ENCODE measurements around the gene ADGRG2. TPM values are rescaled to one million over a fixed set of nuclear protein-coding genes. Genes with fewer than 3 reads are reported as not detected.

The ADGRG2 gene
- total RNA-seq, 1 experiment from 2014 or later, result not detected

- H3K27me3 ChIP-seq (ENCODE audit: insufficient read depth, low read length), result no peaks in the 10 kb centered on the region
- H3K36me3 ChIP-seq (ENCODE audit: control insufficient read depth in 1 of 2, insufficient read depth in 2 of 2, low read length in 2 of 2), result no peaks in the 10 kb centered on the region
- ATAC-seq (no peak), DNase-seq (ENCODE audit: low read depth, low spot score) (no peak)
- H3K79me2 ChIP-seq (ENCODE audit: insufficient read depth, low read length), result no peaks in the 10 kb centered on the region
- no peak overlapping the region for H3K4me2 ChIP-seq (ENCODE audit: low read length)
- CTCF ChIA-PET, result no interaction called here
- BruUV-seq (replicated peaks), result no TSS peak
- no peak overlapping the region for H2AFZ ChIP-seq (ENCODE audit: low read depth, low read length, poor library complexity, severe bottlenecking)
- no peak overlapping the region for H3K4me3 ChIP-seq (replicated peaks in 1 of 2; ENCODE audit: low read depth in 1 of 2, low read length in 2 of 2)
- POLR2A ChIA-PET, result no interaction called here
- H4K20me1 ChIP-seq (ENCODE audit: insufficient read depth), result no peaks in the 10 kb centered on the region
- H3K9ac ChIP-seq (ENCODE audit: low read length), result no peak overlapping the region
- H3K4me1 ChIP-seq (ENCODE audit: control insufficient read depth in 1 of 2, insufficient read depth in 2 of 2, low read length in 2 of 2), result peaks cover 0 to 10% of the 10 kb centered on the region in 2 experiments; a peak in 1 of 4 replicates
- no peak overlapping the region for H3K27ac ChIP-seq (ENCODE audit: low read depth, low read length)
- TF ChIP-seq, protein P1, sequence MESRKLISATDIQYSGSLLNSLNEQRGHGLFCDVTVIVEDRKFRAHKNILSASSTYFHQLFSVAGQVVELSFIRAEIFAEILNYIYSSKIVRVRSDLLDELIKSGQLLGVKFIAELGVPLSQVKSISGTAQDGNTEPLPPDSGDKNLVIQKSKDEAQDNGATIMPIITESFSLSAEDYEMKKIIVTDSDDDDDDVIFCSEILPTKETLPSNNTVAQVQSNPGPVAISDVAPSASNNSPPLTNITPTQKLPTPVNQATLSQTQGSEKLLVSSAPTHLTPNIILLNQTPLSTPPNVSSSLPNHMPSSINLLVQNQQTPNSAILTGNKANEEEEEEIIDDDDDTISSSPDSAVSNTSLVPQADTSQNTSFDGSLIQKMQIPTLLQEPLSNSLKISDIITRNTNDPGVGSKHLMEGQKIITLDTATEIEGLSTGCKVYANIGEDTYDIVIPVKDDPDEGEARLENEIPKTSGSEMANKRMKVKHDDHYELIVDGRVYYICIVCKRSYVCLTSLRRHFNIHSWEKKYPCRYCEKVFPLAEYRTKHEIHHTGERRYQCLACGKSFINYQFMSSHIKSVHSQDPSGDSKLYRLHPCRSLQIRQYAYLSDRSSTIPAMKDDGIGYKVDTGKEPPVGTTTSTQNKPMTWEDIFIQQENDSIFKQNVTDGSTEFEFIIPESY (IDR thresholded peaks at IDR 0.05; ENCODE audit: extremely low read depth, insufficient replicate concordance, low read length), result no peak
- TF ChIP-seq EZH2 (IDR thresholded peaks at IDR 0.05), result no peak
- TF ChIP-seq SIN3A (IDR thresholded peaks at IDR 0.05; ENCODE audit: low read depth), result no peak
- no peak for TF ChIP-seq SP1 (IDR thresholded peaks at IDR 0.05; ENCODE audit: low read depth)
- no peak for TF ChIP-seq EGR1 (IDR thresholded peaks at IDR 0.05; ENCODE audit: low read depth)
- intact Hi-C loops (cut with micrococcal nuclease), result no loop called here
- H3K9me3 ChIP-seq (ENCODE audit: control insufficient read depth in 1 of 2, insufficient read depth in 1 of 2, low read depth in 1 of 2, low read length in 2 of 2), result no peaks in the 10 kb centered on the region
- RAD21 ChIA-PET (ENCODE audit: low non-redundant PET in 1 of 2, low total read pairs in 2 of 2, uncharacterized antibody in 2 of 2, unreplicated experiment in 2 of 2), result no interaction called here
- H3K9me2 ChIP-seq (ENCODE audit: insufficient read depth), result no peaks in the 10 kb centered on the region
Measured at GRCh38 chrX:18996536-18996935, 125.7 kb downstream of the ADGRG2 start.

GRCh38 chrX:18995221-18995620, 127.0 kb downstream of the ADGRG2 start:
- Histone ChIP-seq H3K4me1 (ENCODE audit: control insufficient read depth in 1 of 2, insufficient read depth in 2 of 2, low read length in 2 of 2) (peaks cover 0 to 10% of the 10 kb centered on the region in 2 experiments; a peak in 1 of 4 replicates), H3K9me2 (ENCODE audit: insufficient read depth) (no peaks in the 10 kb centered on the region), H3K4me3 (replicated peaks in 1 of 2; ENCODE audit: low read depth in 1 of 2, low read length in 2 of 2) (no peak overlapping the region), H3K27me3 (ENCODE audit: insufficient read depth, low read length) (no peaks in the 10 kb centered on the region), H3K79me2 (ENCODE audit: insufficient read depth, low read length) (no peaks in the 10 kb centered on the region), H3K36me3 (ENCODE audit: control insufficient read depth in 1 of 2, insufficient read depth in 2 of 2, low read length in 2 of 2) (no peaks in the 10 kb centered on the region), H3K4me2 (ENCODE audit: low read length) (peak overlapping the region; percentile 41), H3K27ac (ENCODE audit: low read depth, low read length) (no peak overlapping the region), H3K9ac (ENCODE audit: low read length) (no peak overlapping the region), H4K20me1 (ENCODE audit: insufficient read depth) (no peaks in the 10 kb centered on the region), H2AFZ (ENCODE audit: low read depth, low read length, poor library complexity, severe bottlenecking) (no peak overlapping the region), H3K9me3 (ENCODE audit: control insufficient read depth in 1 of 2, insufficient read depth in 1 of 2, low read depth in 1 of 2, low read length in 2 of 2) (no peaks in the 10 kb centered on the region)
- DNase-seq (ENCODE audit: low read depth, low spot score) (no peak), ATAC-seq (peak; percentile 25; the same call in 1 of the 2 replicates)
- intact Hi-C loops (cut with micrococcal nuclease), result no loop called here
- no peak for TF ChIP-seq SIN3A (IDR thresholded peaks at IDR 0.05; ENCODE audit: low read depth)
- TF ChIP-seq JUND (IDR thresholded peaks at IDR 0.05), result no peak
- no peak for TF ChIP-seq YY1 (IDR thresholded peaks at IDR 0.05; ENCODE audit: extremely low read depth, insufficient replicate concordance, low read depth, low read length)
- TF ChIP-seq, protein P2, sequence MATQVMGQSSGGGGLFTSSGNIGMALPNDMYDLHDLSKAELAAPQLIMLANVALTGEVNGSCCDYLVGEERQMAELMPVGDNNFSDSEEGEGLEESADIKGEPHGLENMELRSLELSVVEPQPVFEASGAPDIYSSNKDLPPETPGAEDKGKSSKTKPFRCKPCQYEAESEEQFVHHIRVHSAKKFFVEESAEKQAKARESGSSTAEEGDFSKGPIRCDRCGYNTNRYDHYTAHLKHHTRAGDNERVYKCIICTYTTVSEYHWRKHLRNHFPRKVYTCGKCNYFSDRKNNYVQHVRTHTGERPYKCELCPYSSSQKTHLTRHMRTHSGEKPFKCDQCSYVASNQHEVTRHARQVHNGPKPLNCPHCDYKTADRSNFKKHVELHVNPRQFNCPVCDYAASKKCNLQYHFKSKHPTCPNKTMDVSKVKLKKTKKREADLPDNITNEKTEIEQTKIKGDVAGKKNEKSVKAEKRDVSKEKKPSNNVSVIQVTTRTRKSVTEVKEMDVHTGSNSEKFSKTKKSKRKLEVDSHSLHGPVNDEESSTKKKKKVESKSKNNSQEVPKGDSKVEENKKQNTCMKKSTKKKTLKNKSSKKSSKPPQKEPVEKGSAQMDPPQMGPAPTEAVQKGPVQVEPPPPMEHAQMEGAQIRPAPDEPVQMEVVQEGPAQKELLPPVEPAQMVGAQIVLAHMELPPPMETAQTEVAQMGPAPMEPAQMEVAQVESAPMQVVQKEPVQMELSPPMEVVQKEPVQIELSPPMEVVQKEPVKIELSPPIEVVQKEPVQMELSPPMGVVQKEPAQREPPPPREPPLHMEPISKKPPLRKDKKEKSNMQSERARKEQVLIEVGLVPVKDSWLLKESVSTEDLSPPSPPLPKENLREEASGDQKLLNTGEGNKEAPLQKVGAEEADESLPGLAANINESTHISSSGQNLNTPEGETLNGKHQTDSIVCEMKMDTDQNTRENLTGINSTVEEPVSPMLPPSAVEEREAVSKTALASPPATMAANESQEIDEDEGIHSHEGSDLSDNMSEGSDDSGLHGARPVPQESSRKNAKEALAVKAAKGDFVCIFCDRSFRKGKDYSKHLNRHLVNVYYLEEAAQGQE (IDR thresholded peaks at IDR 0.05; ENCODE audit: low read depth), result no peak
- no peak for TF ChIP-seq SP1 (IDR thresholded peaks at IDR 0.05; ENCODE audit: low read depth)
- BruUV-seq (replicated peaks), result no TSS peak
- ChIA-PET POLR2A (no interaction called here), CTCF (no interaction called here), RAD21 (ENCODE audit: low non-redundant PET in 1 of 2, low total read pairs in 2 of 2, uncharacterized antibody in 2 of 2, unreplicated experiment in 2 of 2) (no interaction called here)

All from HCT116 (cell line).